Measurements from ENCODE around the gene IGSF3. TPM values are rescaled to one million over a fixed set of nuclear protein-coding genes. Genes with fewer than 3 reads are reported as not detected.
"Not testable (repeated sequence)": the region's sequence is repeated elsewhere in the genome, so short reads cannot be mapped to it uniquely, and the experiment has no call there.

Gene IGSF3
- total and polyA plus RNA-seq, 2 of the 8 experiments (the other 6 are each of a cell fraction or from before 2014, with no cell fraction given), result 30.0 to 32.2 TPM

- CTCF ChIA-PET (ENCODE audit: partially characterized antibody), result interaction anchor here (1.6 kb wide), 1 partner anchor 15 kb away, joined by 4 read pairs; no protein-coding TSS in a partner anchor
- FAIRE-seq; H4K5ac ChIP-seq (ENCODE audit: insufficient read length, low read depth, low read length): not testable (repeated sequence)
These were observed 9.7 kb downstream of the IGSF3 start for GRCh38 chr1:116657836-116658235.

More at GRCh38 chr1:116657836-116658235, 9.7 kb downstream of the IGSF3 start:
- H3K23ac ChIP-seq (ENCODE audit: insufficient read length); H3K4me3 ChIP-seq (ENCODE audit: extremely low read depth in 1 of 4, insufficient read depth in 2 of 4, low read depth in 3 of 4, low read length in 4 of 4); H2AK5ac ChIP-seq (ENCODE audit: low read depth, low read length); H2BK15ac ChIP-seq (ENCODE audit: low read length); H3K23me2 ChIP-seq (ENCODE audit: low read depth, low read length); H2BK12ac ChIP-seq (ENCODE audit: low read depth, low read length); H3K4me1 ChIP-seq (replicated peaks in 1 of 4; ENCODE audit: control insufficient read depth in 3 of 4, insufficient read depth in 4 of 4, low read length in 3 of 4); H2BK5ac ChIP-seq (ENCODE audit: low read depth, low read length); H4K91ac ChIP-seq (replicated peaks; ENCODE audit: insufficient read length, low read length); H4K8ac ChIP-seq (ENCODE audit: extremely low read depth, insufficient read depth, low read length); H4K20me1 ChIP-seq (replicated peaks in 1 of 2; ENCODE audit: control insufficient read depth in 1 of 2, insufficient read depth in 2 of 2, low read length in 2 of 2); H3K56ac ChIP-seq (replicated peaks; ENCODE audit: insufficient read length, low read depth, low read length); H3K9ac ChIP-seq (replicated peaks in 1 of 4; ENCODE audit: extremely low read depth in 1 of 4, low read depth in 3 of 4, low read length in 3 of 4); DNase-seq (ENCODE audit: low read depth in 1 of 2, low spot score in 2 of 2); H3K4ac ChIP-seq (replicated peaks; ENCODE audit: insufficient read length, low read depth, low read length); H3K27ac ChIP-seq (ENCODE audit: low read depth, low read length); H3K18ac ChIP-seq (ENCODE audit: extremely low read depth, low read length); H2BK20ac ChIP-seq (ENCODE audit: low read length); H3K14ac ChIP-seq (ENCODE audit: insufficient read length); H3K4me2 ChIP-seq (ENCODE audit: insufficient read depth in 1 of 2, low read depth in 2 of 2, low read length in 2 of 2); H3K9me3 ChIP-seq (ENCODE audit: insufficient read depth in 2 of 2, low read depth in 1 of 2, low read length in 1 of 2); H3K27me3 ChIP-seq (replicated peaks in 1 of 4; ENCODE audit: control insufficient read depth in 3 of 4, extremely low read depth in 1 of 4, insufficient read depth in 3 of 4, low read length in 3 of 4); H3K79me1 ChIP-seq (ENCODE audit: low read depth, low read length); H2AFZ ChIP-seq (ENCODE audit: low read length); POLR2A ChIA-PET (ENCODE audit: partially characterized antibody); H2BK120ac ChIP-seq (replicated peaks; ENCODE audit: low read depth, low read length); H3K36me3 ChIP-seq (ENCODE audit: control insufficient read depth in 2 of 4, insufficient read depth in 4 of 4, low read length in 3 of 4): not testable (repeated sequence)
- H3K79me2 ChIP-seq (ENCODE audit: control insufficient read depth in 1 of 2, insufficient read depth in 2 of 2, low read length in 2 of 2), result peaks cover 0 to 21% of the 10 kb centered on the region in 2 experiments; a peak in 2 of 4 replicates
- 96% methylated on average over 6 of the region's 6 CpGs; no CpG with 5 or more reads in 1 of the 2 experiments for WGBS, 2 experiments (ENCODE audit: extremely low coverage in 1 of 2, insufficient coverage in 1 of 2, insufficient read length in 1 of 2, insufficient replicate concordance in 2 of 2, low coverage in 1 of 2, low lambda C conversion rate in 2 of 2, missing lambda C conversion rate in 1 of 2)

Measured in H1 (cell line).